ENCODE results near the gene RAMP1.
"Not testable (repeated sequence)": the region's sequence is repeated elsewhere in the genome, so short reads cannot be mapped to it uniquely, and the experiment has no call there.

The RAMP1 gene

DNA sequence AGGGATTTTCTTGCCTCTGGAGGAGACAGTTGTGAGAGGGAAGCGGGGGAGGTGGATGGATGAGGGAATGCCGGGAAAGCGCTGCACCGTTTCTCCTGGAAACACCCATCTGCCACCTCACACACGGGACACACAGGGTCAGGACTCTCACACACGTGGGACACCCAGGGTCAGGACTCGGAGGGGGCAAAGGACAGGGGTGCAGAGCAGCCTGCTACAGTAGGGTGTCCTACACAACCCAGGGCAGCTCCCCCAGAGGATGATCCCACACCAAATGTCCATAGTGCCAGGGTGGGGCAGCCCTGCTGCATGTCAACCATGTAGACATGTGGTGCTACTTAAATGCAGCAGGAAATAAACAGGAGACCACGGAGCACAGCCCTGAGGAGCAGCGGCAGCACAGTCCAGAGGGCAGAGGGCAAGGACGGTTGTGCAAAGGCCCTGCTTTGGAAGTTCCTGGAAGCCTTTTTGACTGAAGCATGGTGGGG lies 5.1 kb downstream of the RAMP1 start:
- DNase-seq, result no peak

GRCh38 chr2:237864940-237865622 lies 5.7 kb downstream of the RAMP1 start:
- DNase-seq, result no peak

DNA sequence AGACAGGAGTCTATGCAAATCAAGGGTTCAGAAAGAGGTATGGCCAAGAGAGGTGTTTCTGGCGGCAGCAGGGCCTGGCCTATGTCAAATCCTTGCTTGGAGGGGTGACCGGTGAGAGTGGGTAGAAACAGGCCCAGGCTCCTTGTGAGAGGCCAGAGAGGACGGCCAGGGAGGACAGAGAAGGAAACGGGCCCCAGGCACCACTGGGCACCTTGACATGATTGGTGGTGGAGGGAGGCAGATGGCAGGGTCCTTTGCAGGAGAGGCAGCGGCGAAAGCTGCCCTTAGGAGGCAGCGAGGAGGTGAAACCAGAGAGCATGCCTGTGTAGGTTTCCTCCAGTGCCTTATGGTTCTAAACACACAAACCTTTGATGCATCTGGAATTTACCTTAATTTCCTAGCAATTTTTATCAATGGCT lies 6.2 kb downstream of the RAMP1 start:
- DNase-seq, result no peak

DNA sequence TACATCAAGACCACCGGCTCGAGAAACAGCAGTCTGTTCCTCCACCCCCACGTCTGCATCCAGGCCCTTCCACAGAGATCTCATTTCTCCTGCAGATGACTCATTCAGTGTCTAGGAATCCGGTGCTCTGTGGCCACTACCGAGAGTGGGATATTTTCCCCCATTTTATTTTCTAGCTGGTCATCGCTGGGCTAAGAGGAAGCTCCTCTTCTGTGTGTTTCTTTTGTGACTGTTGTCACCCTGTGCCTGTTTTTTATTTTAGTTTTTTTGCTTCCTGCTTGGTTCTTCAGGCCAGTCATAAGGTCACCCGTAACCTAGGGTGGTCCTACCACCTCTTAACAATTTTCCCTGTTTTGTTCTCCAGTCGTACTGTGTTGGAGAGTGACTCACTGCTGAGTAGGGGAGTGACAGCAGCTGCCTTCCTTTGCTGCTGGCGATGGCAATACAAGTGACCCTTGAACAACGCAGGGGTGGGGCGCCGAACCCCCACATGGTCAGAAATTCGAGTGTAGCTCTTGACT lies 6.7 kb downstream of the RAMP1 start:
- DNase-seq, result no peak

GRCh38 chr2:237867465-237867864 lies 8.0 kb downstream of the RAMP1 start:
- DNase-seq, result no peak

DNA sequence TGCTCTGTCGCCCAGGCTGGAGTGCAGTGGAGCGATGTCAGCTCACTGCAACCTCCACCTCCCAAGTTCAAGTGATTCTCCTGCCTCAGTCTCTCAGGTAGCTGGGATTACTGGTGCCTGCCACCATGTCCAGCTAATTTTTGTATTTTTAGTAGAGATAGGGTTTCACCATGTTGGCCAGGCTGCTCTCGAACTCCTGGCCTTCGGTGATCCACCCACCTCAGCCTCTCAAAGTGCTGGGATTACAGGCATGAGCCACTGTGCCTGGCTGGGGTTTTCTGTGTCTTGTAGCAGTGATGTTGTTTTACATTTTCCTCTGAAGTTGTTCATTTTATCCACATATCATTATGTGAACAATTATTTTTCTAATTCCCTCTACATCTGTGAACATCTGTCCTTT lies 8.7 kb downstream of the RAMP1 start:
- not testable (repeated sequence) for DNase-seq

DNA sequence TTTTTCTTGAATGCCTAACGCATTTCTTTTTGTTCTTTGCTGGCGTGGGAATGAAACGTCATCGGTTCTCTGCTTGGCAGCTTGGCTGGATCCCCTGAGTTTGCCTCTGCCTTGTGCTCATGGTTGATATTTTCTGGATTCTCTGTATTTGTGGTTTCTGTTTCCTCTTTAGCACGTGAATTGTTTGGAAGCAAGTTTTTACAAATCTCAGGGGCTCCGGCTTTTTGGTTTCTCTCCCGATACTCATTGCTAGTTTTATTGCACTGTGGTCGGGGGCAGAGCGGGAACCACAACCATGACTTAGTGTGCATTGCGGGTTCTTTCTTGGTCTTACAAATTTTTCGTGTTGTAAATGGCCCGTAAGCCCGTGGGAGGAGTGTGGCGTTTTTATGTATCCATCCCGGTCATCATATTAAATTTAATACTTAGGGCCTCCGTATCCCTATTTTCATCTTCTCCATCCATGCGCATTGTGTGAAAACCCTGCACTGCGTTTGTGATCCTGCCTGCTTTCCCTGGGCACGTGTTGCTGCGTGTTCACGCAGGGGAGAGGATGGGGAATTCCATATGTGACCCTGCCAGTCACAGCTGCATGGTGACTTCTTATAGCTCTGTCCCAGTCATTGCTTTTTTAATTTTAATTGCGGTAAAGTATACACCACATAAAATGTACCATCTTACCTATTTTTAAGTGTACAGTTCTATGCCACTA lies 9.4 kb downstream of the RAMP1 start:
- DNase-seq, result no peak

DNA sequence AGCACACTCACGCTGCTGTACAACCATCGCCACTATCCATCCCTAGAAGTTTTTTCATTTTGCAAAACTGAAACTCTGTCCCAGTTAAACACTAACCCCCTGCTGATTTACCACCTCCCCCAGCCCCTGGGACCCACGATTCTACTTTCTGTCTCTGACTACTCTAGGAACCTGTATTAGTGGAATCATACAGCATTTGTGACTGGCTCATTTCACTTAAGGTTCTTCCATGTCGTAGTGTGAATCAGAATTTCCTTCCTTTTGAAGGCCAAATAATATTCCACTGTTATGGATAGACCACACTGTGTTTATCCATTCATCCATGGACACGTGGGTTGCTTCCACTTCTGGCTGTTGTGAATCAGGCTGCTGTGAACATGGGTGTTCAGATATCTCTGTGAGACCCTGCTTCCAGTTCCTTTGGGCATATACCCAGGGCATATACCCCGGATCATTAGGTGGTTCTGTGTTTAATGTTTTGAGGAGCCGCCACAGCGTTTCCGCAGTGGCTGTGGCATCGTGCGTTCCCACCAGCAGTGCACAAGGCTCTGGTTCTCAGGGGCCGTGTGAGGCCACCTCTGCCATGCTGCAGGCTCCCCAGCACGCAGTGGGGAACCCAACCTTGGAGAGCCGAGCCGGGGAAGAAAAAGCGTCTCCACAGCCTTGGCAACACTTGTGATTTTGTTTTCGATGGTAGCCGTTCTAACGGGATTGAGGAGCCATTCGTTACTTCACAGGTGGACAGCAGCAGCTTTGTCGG lies 10.1 kb downstream of the RAMP1 start:
- DNase-seq, result no peak

DNA sequence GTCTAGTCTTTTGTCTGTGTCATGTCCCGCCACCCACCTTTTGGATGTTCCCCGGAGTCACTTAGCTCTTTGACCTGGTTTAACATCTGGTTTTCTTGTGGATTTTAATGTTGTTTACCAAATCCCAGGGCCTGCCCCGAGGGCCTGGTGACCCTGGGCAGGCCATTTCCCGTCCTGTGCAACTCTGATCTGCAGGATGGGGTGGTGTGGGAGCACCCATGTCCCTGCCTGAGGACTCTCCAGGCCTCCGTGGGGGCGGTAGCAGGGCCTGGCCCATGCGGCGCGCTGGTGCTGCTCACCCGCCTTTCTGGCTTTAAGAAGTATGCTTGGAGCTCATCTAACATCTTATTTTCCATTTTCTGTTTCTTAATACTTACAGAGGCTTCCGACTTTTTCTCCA lies 10.7 kb downstream of the RAMP1 start:
- DNase-seq, result no peak

DNA sequence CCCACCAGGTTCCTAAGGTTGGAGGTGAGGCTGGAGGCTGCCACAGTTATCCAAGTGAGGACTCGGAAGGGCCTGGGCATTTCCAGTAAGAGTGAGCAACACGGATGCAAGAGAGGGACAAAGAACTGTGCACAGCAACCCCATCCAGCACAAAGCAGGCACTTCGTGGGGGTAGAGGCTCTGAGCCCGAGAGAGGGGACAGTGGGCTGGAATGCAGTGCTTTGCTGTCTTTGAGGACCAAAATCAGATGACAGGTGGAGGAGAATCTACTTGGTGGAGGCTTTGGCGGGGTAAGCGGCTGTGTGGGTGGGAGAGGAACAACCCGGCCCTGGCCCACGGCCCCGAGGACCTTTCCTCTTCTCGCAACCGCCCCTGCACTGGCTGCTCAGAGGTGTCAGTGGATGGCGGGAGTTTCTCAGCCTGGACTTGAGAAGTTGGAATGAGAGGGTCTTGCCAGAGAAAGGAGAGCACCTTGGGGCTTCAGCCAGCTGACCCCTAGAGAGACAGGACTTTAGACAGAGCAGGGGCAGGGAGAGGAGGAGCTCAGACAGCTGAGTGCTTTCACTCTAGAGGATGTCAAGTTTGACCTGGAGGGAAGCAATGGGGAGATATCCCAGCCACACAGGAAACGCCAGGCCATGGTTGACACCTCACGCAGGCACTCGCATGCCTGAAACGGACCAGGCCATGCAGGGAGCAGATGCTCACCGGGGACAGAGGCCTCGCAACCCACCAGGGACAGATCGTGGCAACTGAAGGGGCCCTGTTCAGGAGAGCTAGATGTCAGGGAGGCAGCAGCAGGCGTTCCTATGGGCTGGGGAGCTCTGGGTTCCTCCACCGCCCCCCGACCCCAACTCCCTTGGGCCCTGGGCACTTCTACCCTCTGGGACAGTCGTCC lies 11.6 kb downstream of the RAMP1 start:
- no peak for DNase-seq

DNA sequence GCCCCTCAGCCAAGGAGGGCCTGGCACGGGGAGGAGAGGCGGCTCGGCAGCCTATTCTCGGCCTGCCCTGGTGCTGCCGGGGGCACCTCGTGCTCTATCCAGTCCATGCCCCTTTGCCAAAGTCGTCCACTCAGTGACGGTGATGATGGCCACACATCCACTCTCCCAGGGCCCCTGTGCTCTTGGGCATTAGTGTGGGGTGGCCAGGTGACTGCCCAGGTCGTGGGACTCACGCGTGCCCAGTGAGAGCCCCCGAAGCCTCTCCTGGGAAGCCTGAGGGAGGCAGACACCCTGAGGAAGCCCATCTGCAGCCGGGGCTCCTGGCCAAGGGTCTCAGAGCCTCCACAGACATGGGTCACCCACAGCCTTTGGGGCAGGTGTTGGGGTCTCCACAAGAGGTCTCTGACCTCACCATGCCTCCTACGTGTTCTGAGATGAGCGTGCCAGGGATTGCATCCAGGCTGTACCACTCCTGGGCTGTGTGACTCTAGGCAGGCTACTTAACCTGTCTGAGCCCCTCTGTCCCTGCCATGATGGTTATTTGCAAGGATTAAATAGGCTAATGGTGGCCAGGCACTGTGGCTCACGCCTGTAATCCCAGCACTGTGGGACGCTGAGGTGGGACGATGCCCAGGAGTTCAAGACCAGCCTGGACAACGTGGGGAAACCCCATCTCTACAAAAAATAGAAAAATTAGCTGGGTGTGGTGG lies 12.9 kb downstream of the RAMP1 start:
- no peak for DNase-seq

DNA sequence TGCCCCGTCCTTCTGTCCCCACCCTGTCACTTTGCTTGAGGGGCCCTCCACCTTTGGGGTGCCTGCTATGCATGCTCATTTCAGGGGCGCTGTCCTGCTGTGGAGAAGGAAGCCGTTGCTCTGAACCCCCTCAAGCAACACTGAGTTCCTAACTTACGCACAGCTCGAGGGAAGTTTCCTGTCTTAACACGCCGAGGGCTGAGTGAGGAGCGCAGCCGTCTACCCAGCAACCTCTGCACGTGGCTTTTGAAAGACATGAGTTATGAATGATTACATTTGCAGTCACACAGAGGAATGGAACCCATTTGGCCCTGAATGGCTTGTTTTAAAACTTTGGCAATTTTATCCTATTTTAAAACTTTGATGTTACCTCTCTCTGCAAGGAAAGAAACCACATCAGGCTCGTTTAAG lies 14.0 kb downstream of the RAMP1 start:
- DNase-seq, result no peak

DNA sequence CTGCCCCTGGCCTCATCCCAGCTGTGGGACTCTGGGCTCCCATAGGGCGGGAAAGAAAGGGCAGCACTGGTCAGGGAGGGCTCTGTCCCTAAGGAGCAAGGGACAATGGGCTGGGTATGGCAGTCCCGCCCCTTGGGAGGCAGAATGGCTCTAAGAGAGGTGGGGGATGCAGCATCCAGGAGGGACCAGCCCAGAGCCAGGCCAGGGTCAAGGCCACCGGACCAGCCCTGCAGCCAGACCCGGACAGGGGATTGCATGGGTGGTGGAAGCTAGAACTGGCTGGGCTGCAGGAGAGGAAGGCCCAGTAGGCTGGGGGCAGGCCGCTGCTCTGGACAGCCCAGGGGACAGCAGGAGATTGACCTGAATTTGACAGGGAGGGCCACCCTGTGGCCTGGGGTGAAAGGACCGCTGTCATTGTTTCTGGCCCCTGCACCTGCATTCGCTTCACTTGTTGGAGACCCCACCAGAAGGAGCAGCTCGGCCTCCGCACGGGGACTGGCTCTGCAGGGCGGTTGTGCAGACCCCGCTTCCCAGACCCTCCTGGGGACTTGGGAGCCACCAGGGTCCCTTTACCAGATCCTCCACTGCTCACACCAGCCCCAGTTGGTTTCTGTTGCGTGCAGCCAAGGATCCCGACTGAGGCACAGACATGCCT lies 14.6 kb downstream of the RAMP1 start:
- DNase-seq, result no peak

DNA sequence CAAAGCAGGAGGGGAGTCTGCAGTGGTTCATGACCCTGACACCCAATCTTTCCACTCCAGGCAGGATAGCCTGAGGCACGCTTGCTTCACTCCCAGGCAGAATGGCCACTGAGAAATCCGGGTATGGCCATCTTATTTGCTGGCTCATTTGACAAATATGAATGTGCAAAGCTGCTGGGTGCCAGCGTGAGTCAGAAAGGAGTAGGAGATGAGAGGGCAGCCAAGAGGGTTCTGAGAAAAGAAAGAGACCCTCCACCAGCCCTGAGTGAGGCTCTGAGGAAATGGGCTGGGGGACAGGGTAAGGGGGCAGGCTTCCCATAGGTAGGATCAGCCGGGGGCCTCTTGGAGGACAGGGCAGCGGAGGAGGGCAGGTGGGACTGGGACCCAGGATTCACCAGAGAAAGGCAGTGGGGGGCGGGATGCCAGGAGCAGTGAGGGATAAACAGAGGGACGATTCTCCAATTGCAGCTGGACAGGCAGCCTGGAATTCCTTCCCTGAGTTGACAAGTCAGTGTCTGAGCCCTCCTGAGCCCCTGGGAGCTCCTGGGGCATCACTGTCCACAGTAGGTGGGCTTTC lies 15.2 kb downstream of the RAMP1 start:
- no peak for DNase-seq

GRCh38 chr2:237875256-237876060 lies 16.0 kb downstream of the RAMP1 start:
- DNase-seq, result no peak

GRCh38 chr2:237876061-237876526 lies 16.7 kb downstream of the RAMP1 start:
- DNase-seq, result no peak

DNA sequence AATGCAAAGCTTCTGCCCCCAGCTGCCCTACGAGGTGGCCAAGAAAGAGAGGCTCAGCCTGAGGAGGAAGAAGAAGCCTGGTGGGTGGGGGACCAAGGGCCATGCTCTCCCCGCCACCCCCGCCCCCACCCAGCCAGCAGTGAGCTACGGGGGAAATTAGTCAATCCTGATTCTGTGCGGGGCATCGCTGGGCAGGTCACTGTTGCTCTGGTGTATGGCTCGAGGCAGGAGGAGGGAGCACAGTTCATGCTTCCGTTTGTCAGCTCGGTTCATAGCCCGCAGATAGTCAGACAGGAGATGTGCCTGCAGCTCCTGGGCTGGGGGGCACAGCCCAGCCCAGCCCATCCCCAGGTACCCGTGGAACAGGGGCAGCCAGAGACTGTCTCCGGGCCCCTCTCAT lies 17.1 kb downstream of the RAMP1 start:
- DNase-seq, result no peak

- no peak for DNase-seq
Measured at GRCh38 chr2:237876951-237877491, 17.6 kb downstream of the RAMP1 start.

DNA sequence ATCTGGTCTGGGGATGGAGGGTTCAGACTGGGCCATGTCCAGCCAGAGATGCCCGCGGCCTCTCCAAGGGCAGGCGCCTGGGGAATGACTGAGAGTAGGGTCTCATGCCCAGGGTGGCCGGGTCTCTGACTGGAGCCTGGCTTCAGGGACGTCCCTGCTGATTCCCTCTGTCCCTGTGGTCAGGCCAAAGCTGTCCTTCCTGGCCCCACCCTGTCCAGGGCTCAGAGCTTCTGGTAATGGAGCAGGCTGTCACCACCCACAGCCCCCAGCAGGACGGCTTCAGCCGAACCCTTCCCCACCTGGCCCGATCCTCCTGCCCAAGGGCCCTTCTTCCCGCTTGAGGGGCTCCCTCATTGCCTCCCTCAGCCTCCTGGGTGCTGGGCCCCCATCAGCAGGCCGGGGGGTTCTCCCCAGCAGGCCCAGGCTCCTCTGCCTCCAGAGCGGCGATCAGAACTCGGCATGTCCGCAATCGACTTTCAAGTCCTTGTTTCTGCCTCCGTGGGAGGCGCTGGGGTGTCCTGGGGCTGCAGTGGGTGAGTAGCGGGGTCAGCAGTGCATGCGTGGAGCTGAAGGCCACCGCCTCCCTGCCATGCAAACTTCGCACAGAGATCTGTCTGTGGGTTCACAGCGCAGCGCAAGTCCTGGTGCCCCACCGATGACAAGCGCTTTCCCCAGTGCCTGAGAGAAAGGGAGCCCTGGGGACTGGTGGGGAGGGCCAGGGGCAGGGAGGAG lies 18.3 kb downstream of the RAMP1 start:
- no peak for DNase-seq

Measured in activated CD4-positive, CD25-positive, alpha-beta regulatory T cell treated with anti-CD3 and anti-CD28 coated beads, Interleukin-2, amount 50 U/mL, for 72 hours (primary cell).